GM18505 (cell line): ENCODE results near the gene UBIAD1.

Experiments
- ATAC-seq: cut with Tn5 transposase; IDR thresholded peaks from one replicate; pipeline ENCODE4 v1.9.1; 2021; ENCODE audit not compliant: unreplicated experiment
- POLR2A ChIP-seq: IDR thresholded peaks from 4 replicates; pipeline ENCODE4 v1.6.1; 2011; ENCODE audit warnings: borderline replicate concordance; ENCODE audit not compliant: insufficient read depth, insufficient read length; ENCODE audit errors: extremely low read depth

UBIAD1 gene

DNA sequence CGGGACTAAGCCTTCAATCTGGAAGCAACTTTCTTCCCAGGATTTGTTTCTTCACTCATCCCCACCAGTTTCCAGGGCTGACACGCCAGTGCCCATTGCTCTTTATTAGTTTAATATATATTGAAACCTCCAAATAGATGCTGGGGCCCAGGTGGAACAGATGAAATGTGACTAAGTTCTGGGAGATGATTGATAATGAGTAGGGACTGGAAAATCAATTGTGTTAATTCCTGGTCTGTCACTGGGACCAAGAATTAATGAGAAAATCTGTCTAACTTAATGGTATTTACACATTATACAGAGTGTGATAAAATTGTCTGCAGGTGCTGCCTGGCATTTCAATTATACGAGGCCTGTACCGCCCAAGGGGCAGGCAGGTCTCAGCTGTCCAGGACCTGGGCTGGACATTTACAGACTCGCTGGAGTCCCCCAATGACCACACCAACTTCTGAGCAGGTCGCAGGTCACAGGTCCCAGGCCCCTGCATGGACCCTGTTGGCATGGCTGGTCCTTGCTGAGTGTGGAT is 35.8 kb downstream of the UBIAD1 start:
- ATAC-seq: no peak
- no peak for TF ChIP-seq POLR2A

GRCh38 chr1:11309385-11309784 is 36.4 kb downstream of the UBIAD1 start:
- no peak for ATAC-seq
- TF ChIP-seq POLR2A: no peak

DNA sequence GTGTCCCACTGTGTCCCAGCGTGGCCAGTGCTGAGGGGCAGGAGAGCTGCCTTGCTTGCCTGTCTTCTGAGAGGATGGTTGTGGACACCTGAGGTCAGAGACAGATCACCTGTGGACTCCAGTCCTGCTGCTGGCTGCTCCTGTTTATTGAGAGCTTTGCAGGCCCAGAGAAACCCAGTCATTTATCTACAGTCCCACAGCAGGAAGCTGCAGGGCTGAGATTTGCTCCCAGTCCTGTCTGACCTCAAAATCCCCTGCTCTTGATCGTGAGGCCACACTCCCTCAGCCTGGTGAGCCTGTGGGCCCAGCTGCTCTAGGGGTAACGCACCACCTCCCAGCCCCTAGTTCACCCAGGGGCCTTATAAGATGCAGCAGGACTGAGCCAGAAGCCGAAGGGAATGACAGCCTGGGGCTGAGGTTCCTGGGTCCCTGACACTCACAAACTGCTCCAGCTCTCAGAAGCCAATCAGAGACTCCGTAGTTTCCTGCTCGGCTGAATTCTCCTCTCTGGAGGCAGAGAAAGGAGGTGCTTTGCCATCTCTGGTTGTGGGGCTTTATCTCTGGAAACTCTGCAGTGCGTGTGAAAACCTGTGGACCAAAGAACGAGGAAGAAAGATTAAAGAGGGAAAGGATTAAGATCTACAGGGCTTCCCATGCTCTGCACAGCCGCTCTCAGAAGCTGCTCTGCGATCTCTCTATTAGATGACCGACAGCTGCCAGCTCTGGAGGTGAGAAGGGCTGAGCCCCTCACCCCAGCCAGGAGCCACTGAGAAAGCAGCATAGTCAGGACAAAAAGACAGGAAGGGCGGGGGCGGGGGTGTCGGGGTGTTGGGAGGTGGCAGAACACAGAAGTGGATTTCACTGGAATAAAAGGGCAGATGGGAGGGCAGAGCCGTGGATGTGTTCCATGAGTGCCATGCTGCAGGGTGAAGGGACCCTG is 39.1 kb downstream of the UBIAD1 start:
- no peak for ATAC-seq
- TF ChIP-seq POLR2A: no peak

DNA sequence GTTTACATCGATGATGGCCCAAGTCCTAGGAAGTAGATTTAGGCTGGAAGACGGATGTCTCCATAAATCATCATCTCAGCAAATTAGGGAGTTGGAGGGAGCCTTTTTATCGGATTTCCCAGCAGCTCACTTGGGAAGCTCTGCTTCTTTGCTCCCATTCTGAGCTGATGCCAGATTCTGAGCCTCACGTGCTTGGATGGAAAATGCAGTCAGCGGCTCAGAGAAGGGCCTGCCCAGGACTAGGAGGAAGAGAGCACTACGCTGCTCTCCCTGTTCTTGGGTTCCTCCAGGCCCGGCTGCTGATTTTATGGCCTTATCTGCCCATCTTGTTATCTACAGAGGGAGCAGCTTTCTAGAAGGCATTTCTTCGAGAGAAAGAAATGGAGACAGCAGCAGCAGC is 42.0 kb downstream of the UBIAD1 start:
- ATAC-seq: no peak
- TF ChIP-seq POLR2A: no peak

DNA sequence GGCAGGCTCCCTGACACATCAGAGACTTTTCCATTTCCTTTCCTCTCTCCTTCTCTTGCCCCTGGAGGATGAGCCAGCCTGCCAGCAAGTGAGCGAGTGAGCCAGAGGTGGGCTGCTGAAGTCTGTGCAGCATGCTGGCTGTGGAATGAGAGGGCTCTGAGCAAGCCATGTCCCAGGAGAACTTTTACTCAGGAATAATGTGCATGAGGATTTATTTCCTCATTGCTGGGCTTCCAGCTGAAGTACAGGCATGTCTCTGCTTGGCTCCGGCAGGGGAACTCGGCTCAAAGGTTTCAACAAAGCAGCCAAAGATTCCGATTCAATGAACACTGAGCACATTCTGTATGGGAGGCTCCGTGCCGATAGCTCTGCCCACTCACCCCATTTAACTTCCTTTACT is 43.7 kb downstream of the UBIAD1 start:
- no peak for TF ChIP-seq POLR2A
- ATAC-seq: no peak

- no peak for TF ChIP-seq POLR2A
- no peak for ATAC-seq
Measured at GRCh38 chr1:11318982-11319381, 46.0 kb downstream of the UBIAD1 start.

DNA sequence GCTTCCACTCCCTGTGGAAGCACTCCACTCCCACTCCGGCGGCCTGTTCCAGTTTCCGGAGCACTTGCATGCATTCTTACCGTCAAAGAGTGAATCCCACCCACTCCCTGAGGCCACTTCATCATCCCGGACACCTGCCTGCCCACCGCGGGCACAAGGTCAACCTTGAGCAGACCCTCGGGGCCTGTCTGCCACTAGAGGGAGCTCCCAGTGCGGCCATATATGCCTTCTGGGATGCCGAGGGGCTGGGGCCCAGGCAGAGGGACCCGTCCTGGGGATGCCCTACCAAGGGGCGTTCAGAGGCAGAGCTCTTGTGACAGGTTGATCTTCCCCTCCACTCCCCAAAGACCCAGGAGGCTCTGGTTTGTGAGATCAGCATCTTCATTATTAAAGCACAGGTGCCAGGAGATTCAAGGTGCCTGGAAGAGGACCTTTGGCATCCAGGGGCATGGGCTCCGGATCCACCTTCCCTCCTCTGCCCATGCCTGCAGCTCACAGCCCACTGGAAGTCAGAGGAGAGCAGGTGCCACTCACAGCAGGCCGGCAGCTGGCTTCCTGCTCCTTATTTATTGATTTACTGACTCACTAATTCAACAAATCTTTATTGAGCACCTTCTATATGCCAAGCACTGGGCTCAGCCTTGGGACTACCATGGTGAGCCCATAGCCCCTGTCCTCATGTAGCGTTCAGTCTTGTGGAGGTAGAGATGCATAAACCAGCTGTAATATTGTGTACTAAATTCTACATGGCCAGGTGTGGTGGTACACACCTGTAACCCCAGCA is 47.3 kb downstream of the UBIAD1 start:
- no peak for TF ChIP-seq POLR2A
- no peak for ATAC-seq

DNA sequence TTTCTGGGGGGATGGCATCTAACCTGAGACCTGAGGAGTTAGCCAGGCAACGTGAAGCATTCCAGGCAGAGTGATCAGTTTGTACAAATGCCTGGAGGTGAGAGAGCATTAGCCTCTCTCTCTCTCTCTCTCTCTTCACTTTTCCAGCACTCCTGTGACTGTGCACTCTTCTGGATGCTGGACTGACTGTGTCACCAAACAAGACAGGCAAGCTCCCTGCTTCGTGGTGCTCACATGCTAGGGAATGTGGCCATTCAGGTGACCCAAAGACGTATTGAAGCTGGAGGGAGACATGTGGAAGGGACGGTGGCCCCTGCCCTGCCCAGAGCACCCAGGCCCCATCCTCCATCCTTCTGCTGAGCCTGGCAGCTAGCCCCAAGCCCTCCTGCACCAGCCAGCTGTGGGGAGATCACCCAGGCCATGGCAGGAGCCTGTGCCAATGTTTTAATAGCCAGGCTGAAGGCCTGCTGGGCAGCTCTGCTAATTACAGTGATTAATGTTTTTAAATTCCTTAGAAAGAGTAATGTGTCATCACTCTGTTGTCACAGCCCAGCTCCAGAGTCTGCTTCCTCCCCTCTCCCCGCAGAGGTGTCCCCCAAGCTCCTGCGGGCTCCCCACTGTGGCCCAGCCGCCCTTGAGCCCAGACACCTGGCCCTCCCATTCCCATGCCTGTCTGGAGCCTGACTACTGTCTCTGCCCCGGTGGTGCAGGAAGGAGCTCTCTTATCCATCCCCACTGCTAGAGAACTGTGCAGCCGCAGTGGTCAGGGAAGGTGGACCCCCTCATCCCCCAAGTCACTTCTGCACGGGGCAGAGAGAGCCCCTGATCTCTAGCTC is 48.9 kb downstream of the UBIAD1 start:
- no peak for ATAC-seq
- no peak for TF ChIP-seq POLR2A

DNA sequence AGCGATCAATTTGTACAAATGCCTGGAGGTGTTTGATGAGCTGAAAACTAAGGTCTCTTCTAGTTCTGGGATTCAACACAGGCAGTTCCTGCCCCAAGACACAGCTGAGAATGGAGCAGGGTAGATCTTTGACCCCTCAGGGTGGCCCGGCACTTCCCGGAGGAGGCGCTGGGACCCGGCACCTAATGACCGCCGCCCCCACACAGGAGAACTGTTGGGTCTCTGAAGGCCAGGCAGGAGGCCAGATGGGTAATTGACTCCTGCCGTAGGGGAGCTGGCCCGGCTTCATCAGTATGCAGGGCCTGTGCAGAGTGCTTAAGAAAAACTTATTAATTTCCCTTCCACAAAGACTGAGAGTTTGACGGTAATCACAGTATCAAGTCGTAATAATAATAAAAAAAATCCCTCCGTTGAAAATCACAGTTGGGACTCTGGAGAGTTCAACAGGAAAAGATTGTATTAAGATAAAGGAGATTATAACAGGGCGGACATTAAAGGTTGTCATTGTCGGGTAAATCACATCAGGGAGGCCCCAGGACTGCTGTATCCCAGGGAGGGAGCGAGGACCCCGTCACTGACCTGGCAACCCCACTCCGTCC is 51.7 kb downstream of the UBIAD1 start:
- TF ChIP-seq POLR2A: no peak
- no peak for ATAC-seq

GRCh38 chr1:11326070-11326469 is 53.1 kb downstream of the UBIAD1 start:
- ATAC-seq: no peak
- no peak for TF ChIP-seq POLR2A

DNA sequence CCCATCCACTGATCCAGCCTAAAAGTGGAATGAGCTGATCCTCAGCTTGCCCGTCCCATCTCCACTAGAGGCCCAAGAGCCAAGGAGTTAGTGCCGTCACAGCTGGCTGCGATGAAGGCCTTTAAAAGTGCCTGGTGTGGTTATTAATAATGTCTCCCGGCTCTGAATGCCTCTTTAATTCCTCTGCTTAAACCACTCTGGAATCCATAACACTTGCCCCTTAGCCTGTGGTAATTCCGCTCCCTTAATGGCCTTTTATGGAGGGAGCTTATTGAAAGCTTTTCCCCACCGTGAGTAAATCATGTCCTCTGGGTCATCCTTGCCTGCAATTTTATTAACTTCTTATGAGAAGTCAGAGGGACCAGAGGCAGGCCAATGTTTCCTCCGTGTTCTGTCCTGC is 55.4 kb downstream of the UBIAD1 start:
- no peak for TF ChIP-seq POLR2A
- ATAC-seq: no peak

GRCh38 chr1:11330411-11330810 is 57.4 kb downstream of the UBIAD1 start:
- no peak for TF ChIP-seq POLR2A
- no peak for ATAC-seq
